HEK293T (cell line): ENCODE measurements around the gene SPNS2.

ENCODE experiments used
- ARNT ChIP-seq: fragments of 450-650 bp; IDR thresholded peaks from 2 replicates; pipeline ENCODE4 v1.6.1; 2017; ENCODE audit warnings: mild to moderate bottlenecking
- BHLHE40 ChIP-seq: fragments of 450-650 bp; IDR thresholded peaks from 2 replicates; pipeline ENCODE4 v1.6.1; 2016; ENCODE audit warnings: mild to moderate bottlenecking, moderate library complexity, borderline replicate concordance
- CTBP1 ChIP-seq: fragments of 450-650 bp; IDR thresholded peaks from 2 replicates; pipeline ENCODE4 v1.6.1; 2016; ENCODE audit warnings: borderline replicate concordance
- ELF4 ChIP-seq: fragments of 450-650 bp; IDR thresholded peaks from 2 replicates; pipeline ENCODE4 v1.6.1; 2017; ENCODE audit warnings: antibody characterized with exemption
- FOXA1 ChIP-seq: fragments of 450-650 bp; IDR thresholded peaks from 2 replicates; pipeline ENCODE4 v1.6.1; 2016; ENCODE audit warnings: mild to moderate bottlenecking
- FOXM1 ChIP-seq: fragments of 450-650 bp; IDR thresholded peaks from 2 replicates; pipeline ENCODE4 v1.6.1; 2017; ENCODE audit warnings: mild to moderate bottlenecking, borderline replicate concordance
- HDGF ChIP-seq: fragments of 450-650 bp; IDR thresholded peaks from 2 replicates; pipeline ENCODE4 v1.6.1; 2017; ENCODE audit warnings: antibody characterized with exemption, borderline replicate concordance
- L3MBTL2 ChIP-seq: fragments of 450-650 bp; conservative IDR thresholded peaks from 2 replicates; pipeline ENCODE4 v1.6.1; 2016; ENCODE audit warnings: mild to moderate bottlenecking
- NFRKB ChIP-seq: fragments of 450-650 bp; IDR thresholded peaks from 2 replicates; pipeline ENCODE4 v1.6.1; 2016; ENCODE audit warnings: mild to moderate bottlenecking, moderate library complexity
- PKNOX1 ChIP-seq: fragments of 450-650 bp; IDR thresholded peaks from 2 replicates; pipeline ENCODE4 v1.6.1; 2016
- SP1 ChIP-seq: fragments of 450-650 bp; IDR thresholded peaks from 2 replicates; pipeline ENCODE4 v1.6.1; 2017
- SUZ12 ChIP-seq: fragments of 450-650 bp; IDR thresholded peaks from 2 replicates; pipeline ENCODE4 v1.6.1; 2016; ENCODE audit warnings: mild to moderate bottlenecking
- TARDBP ChIP-seq: fragments of 450-650 bp; IDR thresholded peaks from 2 replicates; pipeline ENCODE4 v1.6.1; 2016
- ZNF384 ChIP-seq: fragments of 450-650 bp; IDR thresholded peaks from 2 replicates; pipeline ENCODE4 v1.6.1; 2016

- no peak for TF ChIP-seq BHLHE40
- TF ChIP-seq TARDBP, result no peak
- TF ChIP-seq FOXM1, result no peak
- TF ChIP-seq SUZ12, result no peak
- TF ChIP-seq FOXA1, result no peak
- no peak for TF ChIP-seq PKNOX1
- TF ChIP-seq ELF4, result no peak
- no peak for TF ChIP-seq SP1
- TF ChIP-seq HDGF, result no peak
- no peak for TF ChIP-seq ARNT
- TF ChIP-seq L3MBTL2, result no peak
- no peak for TF ChIP-seq ZNF384
- no peak for TF ChIP-seq CTBP1
- TF ChIP-seq NFRKB, result no peak
Observed at GRCh38 chr17:4553669-4554068, 55.0 kb downstream of the SPNS2 start.
